K562 (cell line): ENCODE measurements around the gene BANP. TPM values are rescaled to one million over a fixed set of nuclear protein-coding genes. Genes with fewer than 3 reads are reported as not detected.

ENCODE experiments used
- ATAC-seq: fragments of 200-7000 bp; cut with Tn5 transposase; 3 replicates; pipeline ENCODE4 v1.9.1; 2020; ENCODE audit warnings: moderate library complexity
- BruUV-seq: library from RNA; stranded (reverse); fragments of 400-500 nt; replicated peaks from 2 replicates; lab custom pipeline; 2021; lab: Mats Ljungman, UMichigan
- CTCF ChIA-PET: fragments of 300-600 bp; formaldehyde crosslinking; extraction: SDS; loops from one replicate; lab custom pipeline; 2021; ENCODE audit warnings: low intra/inter-chr PET ratio; lab: Yijun Ruan, JAX
- POLR2A ChIA-PET: fragments of 300-600, 350-650 bp; sonication (Branson Sonifier 250); formaldehyde crosslinking; extraction: SDS; loops from one replicate; lab custom pipeline; 2021; ENCODE audit warnings: antibody characterized with exemption, inconsistent platforms; lab: Yijun Ruan, JAX
- DNase-seq, 4 experiments: peaks; one replicate each; pipeline versions ENCODE4 v3.0.0 to v3.0.0-alpha.2; 2011 to 2018; ENCODE audit warnings: low spot score in 3 of 4, mixed read lengths in 3 of 4; ENCODE audit errors: extremely low read depth in 1 of 4
- FAIRE-seq: peaks from 2 replicates; lab custom pipeline; 2011; peaks lifted over from hg19 to GRCh38; lab: Jason Lieb, UNC
- H2AFZ ChIP-seq: 2 replicates; pipeline ENCODE4 v1.6.0; 2011; ENCODE audit warnings: low read depth, low read length, control low read depth, inconsistent platforms
- H3K27ac ChIP-seq: fragments of 200-600 bp; 3 replicates; pipeline ENCODE4 v1.8.0; 2011; ENCODE audit warnings: low read depth, mild to moderate bottlenecking, control low read depth, inconsistent platforms, low read length, moderate library complexity, mixed read lengths; ENCODE audit errors: extremely low read depth
- H3K27me3 ChIP-seq, 2 experiments: fragments of 300-600 bp in 1 of 2; 2 replicates in 1 of 2; 3 replicates in 1 of 2; pipeline versions ENCODE4 v1.6.0 to v1.8.0; 2011; ENCODE audit warnings: inconsistent platforms in 2 of 2, low read length in 2 of 2, mild to moderate bottlenecking in 1 of 2, mixed read lengths in 1 of 2, moderate library complexity in 1 of 2; ENCODE audit not compliant: control insufficient read depth in 2 of 2, insufficient read depth in 2 of 2
- H3K36me3 ChIP-seq: fragments of 300-600 bp; 3 replicates; pipeline ENCODE4 v1.8.0; 2011; ENCODE audit warnings: mild to moderate bottlenecking, low read length, inconsistent platforms; ENCODE audit not compliant: control insufficient read depth, insufficient read depth
- H3K4me1 ChIP-seq, 2 experiments: fragments of 200-600 bp in 1 of 2; replicated peaks in 1 of 2; 2 replicates in 1 of 2; 3 replicates in 1 of 2; pipeline versions ENCODE4 v1.5.1 to v1.8.0; 2011; ENCODE audit warnings: inconsistent platforms in 2 of 2, low read length in 2 of 2, mild to moderate bottlenecking in 1 of 2, mixed read lengths in 1 of 2, moderate library complexity in 1 of 2; ENCODE audit not compliant: control insufficient read depth in 2 of 2, insufficient read depth in 2 of 2
- H3K4me2 ChIP-seq: 2 replicates; pipeline ENCODE4 v1.6.1; 2011; ENCODE audit warnings: low read length, control low read depth, inconsistent platforms, mixed read lengths; ENCODE audit not compliant: insufficient read depth
- H3K4me3 ChIP-seq: fragments of 200-600 bp; sonication (generic), shearing (Covaris generic); 2 replicates; pipeline ENCODE4 v1.5.1; 2016; ENCODE audit warnings: control low read depth, inconsistent platforms
- H3K79me2 ChIP-seq: fragments of 200-600 bp; 3 replicates; pipeline ENCODE4 v1.8.0; 2011; ENCODE audit warnings: low read length, inconsistent platforms; ENCODE audit not compliant: control insufficient read depth, insufficient read depth
- H3K9ac ChIP-seq, 2 experiments: 2 replicates each; pipeline versions ENCODE4 v1.6.0 to v1.6.1; 2011; ENCODE audit warnings: low read depth in 2 of 2, low read length in 2 of 2, control low read depth in 1 of 2, inconsistent platforms in 1 of 2, mild to moderate bottlenecking in 1 of 2, mixed read lengths in 1 of 2; ENCODE audit not compliant: insufficient read depth in 1 of 2
- H3K9me1 ChIP-seq: one replicate; pipeline ENCODE4 v1.6.0; 2011; ENCODE audit warnings: inconsistent platforms, mild to moderate bottlenecking, low read length, moderate library complexity; ENCODE audit not compliant: control insufficient read depth, insufficient read depth
- H3K9me3 ChIP-seq: replicated peaks from 2 replicates; pipeline ENCODE4 v1.5.1; 2011; ENCODE audit warnings: low read depth, low read length, inconsistent platforms; ENCODE audit not compliant: control insufficient read depth, insufficient read depth
- H4K20me1 ChIP-seq: replicated peaks from 2 replicates; pipeline ENCODE4 v1.6.1; 2011; ENCODE audit warnings: low read length, inconsistent platforms, mixed read lengths; ENCODE audit not compliant: control insufficient read depth, insufficient read depth
- BDP1 ChIP-seq: IDR thresholded peaks from 3 replicates; pipeline ENCODE4 v1.6.1; 2011; ENCODE audit not compliant: insufficient read length, insufficient read depth
- HNRNPL ChIP-seq: fragments of 200-400 bp; formaldehyde crosslinking; IDR thresholded peaks from 2 replicates; pipeline ENCODE4 v1.6.1; 2017; ENCODE audit warnings: low read depth, mild to moderate bottlenecking, low read length
- IRF1 ChIP-seq: sonication (generic); formaldehyde crosslinking; IDR thresholded peaks from 2 replicates; pipeline ENCODE4 v1.8.0; 2022; ENCODE audit warnings: missing genetic modification reagents, mild to moderate bottlenecking, borderline replicate concordance
- NCOA4 ChIP-seq: fragments of 450-650 bp; IDR thresholded peaks from 2 replicates; pipeline ENCODE4 v1.6.1; 2018; ENCODE audit warnings: mild to moderate bottlenecking; ENCODE audit not compliant: partially characterized antibody
- RUNX1 ChIP-seq: sonication (generic); IDR thresholded peaks from 2 replicates; pipeline ENCODE4 v1.6.1; 2016; ENCODE audit warnings: antibody characterized with exemption, low read depth
- TGIF2 ChIP-seq: sonication (generic); formaldehyde crosslinking; IDR thresholded peaks from 2 replicates; pipeline ENCODE4 v1.8.1; 2022; ENCODE audit warnings: mild to moderate bottlenecking, missing genetic modification reagents, moderate library complexity
- ZBTB17 ChIP-seq: fragments of 450-650 bp; formaldehyde crosslinking; IDR thresholded peaks from 2 replicates; pipeline ENCODE4 v1.4.0; 2020; ENCODE audit warnings: mild to moderate bottlenecking
- ZNF121 ChIP-seq: sonication (generic); formaldehyde crosslinking; conservative IDR thresholded peaks from 2 replicates; pipeline ENCODE4 v1.8.0; 2022; ENCODE audit warnings: missing genetic modification reagents
- ZNF398 ChIP-seq: fragments of 250-450 bp; sonication (Bioruptor Pico); IDR thresholded peaks from 2 replicates; pipeline ENCODE4 v1.8.0; 2021; ENCODE audit warnings: moderate library complexity, mild to moderate bottlenecking, inconsistent platforms
- WGBS: fragments of 100-300 bp; shearing (Covaris generic); methylation state at CpG from one replicate; pipeline ENCODE4 v1.1.6; 2016; ENCODE audit warnings: low coverage, mixed read lengths; ENCODE audit not compliant: insufficient coverage; ENCODE audit errors: missing lambda C conversion rate; 5-methylcytosine and 5-hydroxymethylcytosine counted together
- in situ Hi-C: fragments of 300-500 bp; cut with MboI; formaldehyde crosslinking; loops from 4 replicates; pipeline ENCODE4 v1.15.0; 2018; ENCODE audit warnings: inconsistent platforms, mixed read lengths
- intact Hi-C: fragments of 100-400 bp; cut with micrococcal nuclease; formaldehyde crosslinking; loops from 2 replicates; pipeline ENCODE4 v1.14.2; 2022
- polyA plus RNA-seq, 8 experiments: library from polyadenylated mRNA; depleted of rRNA in 4 of 8; stranded (reverse) in 5 of 8; unstranded in 3 of 8; fragments of >200 nt; fragmentation: Nextera tagmentation in 2 of 8; fragmentation: Illumina TruSeq in 1 of 8; extraction: Ambion mirVana in 2 of 8; extraction: Trizol in 1 of 8; gene quantifications; 2 replicates each; pipeline versions ENCODE4 v1.2.1 to v1.2.3, GENCODE V29; 2011 to 2014; ENCODE audit warnings: inconsistent platforms in 1 of 8, missing spikeins in 1 of 8
- total RNA-seq, 7 experiments: library from RNA; depleted of rRNA in 6 of 7; stranded (reverse); fragments of >200 nt in 6 of 7; fragmentation: Illumina TruSeq in 2 of 7; extraction: Trizol in 2 of 7; gene quantifications; 2 replicates each; pipeline versions ENCODE4 v1.2.1 to v1.2.3, GENCODE V29; 2011 to 2021; ENCODE audit warnings: low replicate concordance in 1 of 7

Gene BANP
- total and polyA plus RNA-seq, 9 of the 15 experiments (the other 6 are each of a cell fraction or from before 2014, with no cell fraction given) = 4.6 to 22.1 (median 15.6) TPM

DNA sequence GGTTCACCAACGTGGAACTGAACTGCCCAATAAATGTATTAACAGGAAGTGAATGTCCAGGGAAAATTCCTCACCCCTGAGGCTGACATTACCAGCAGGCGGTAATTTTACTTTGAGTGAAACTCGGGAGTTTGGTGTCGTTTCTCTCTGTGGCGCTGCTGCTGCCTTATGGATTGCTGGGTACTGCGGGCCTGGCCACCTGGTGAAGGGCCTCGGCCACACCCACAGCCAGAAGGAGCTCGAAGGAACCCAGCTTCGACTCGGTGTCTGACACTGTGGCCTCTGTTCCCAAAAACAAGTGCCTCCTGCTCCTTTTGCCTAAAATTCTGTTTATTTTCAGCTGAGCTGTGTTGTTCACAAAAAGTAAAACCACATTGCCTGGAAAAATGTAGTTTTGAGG, 115.0 kb downstream of the BANP start:
- intact Hi-C loops = no loop called here
- POLR2A ChIA-PET = no interaction called here
- no TSS peak for BruUV-seq
- FAIRE-seq = no peak
- H3K79me2 ChIP-seq = no peaks in the 10 kb centered on the region
- no peak for DNase-seq
- no peak overlapping the region for H3K4me2 ChIP-seq
- ATAC-seq = no peak
- no peaks in the 10 kb centered on the region for H3K9me3 ChIP-seq
- no peak overlapping the region for H3K9ac ChIP-seq
- H3K4me3 ChIP-seq = no peak overlapping the region
- H3K36me3 ChIP-seq = peaks cover 11% of the 10 kb centered on the region; the same call in 2 of the 3 replicates
- H4K20me1 ChIP-seq = 0 out of 2 replicates have a peak, but pooled peaks cover 6% of the 10 kb centered on the region
- TF ChIP-seq ZNF121 (CRISPR knock-in tag) (no peak), HNRNPL (no peak), IRF1 (CRISPR knock-in tag) (no peak), BDP1 (no peak), ZBTB17 (CRISPR knock-in tag) (no peak), RUNX1 (no peak), TGIF2 (CRISPR knock-in tag) (no peak), ZNF398 (CRISPR knock-in tag) (no peak), NCOA4 (no peak)
- 72% methylated on average over 10 of the region's 10 CpGs for WGBS
- in situ Hi-C loops = no loop called here
- CTCF ChIA-PET = no interaction called here
- no peak overlapping the region for H2AFZ ChIP-seq
- H3K9me1 ChIP-seq = peaks cover 4% of the 10 kb centered on the region
- peaks cover 0 to 8% of the 10 kb centered on the region in 2 experiments; a peak in 2 of 5 replicates for H3K4me1 ChIP-seq
- no peak overlapping the region for H3K27ac ChIP-seq
- no peaks in the 10 kb centered on the region for H3K27me3 ChIP-seq
